NCI-H2081 (cell line): Measurements from ENCODE around the gene NHSL2.
"Not testable (repeated sequence)": the region's sequence is repeated elsewhere in the genome, so short reads cannot be mapped to it uniquely, and the experiment has no call there.

Experiments
- DNase-seq, 2 experiments: peaks; one replicate each; lab custom pipeline; 2025; lab: John Stamatoyannopoulos, UW

The NHSL2 gene

DNA sequence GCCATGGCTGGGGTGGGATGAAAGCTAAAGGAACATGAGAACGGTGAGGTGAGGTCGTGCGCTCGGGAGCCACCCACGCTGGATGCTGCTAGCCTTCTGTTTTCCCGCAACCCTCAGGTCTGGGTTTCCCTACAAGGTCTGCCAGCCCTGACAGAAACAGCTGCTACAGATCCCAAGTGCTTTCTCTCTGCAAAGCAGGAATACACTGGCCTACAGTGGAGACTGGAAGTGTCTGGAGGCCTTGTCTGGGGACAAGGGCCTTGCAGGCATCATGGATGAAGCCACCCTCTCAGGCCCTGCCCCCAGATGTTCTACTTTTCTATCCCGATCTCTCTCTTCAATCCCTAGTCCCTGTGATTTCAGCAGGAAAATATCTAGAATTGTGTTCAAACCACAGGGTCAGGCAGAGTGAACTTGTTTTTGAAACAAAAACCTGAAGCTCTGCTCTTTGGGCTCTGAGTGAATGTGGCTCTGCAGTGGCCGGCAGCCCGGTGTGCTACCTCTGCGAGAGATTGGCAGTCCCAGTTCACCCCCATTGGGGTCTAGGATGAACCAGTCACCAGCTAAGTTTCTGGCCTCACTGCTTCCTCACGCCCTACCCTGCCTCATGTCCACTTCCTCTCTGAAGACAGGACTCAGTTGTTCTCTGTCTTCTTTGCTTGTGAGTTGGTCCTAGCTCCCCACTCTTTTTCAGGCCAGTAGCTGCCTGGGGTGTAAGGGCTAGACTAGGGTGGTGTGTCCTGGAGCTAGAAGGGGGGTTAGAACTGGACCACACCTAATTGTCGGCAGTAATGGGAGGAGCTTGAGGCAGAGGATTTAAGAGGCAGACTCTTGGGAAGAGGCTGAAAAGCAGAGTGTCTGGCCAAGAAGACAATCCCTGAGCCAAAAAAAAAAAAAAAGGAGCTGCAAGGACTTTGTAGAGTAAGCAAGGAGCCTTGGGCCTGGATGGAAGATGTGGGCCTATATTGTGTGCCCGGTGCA lies 131.5 kb downstream of the NHSL2 start:
- DNase-seq: no peak

DNA sequence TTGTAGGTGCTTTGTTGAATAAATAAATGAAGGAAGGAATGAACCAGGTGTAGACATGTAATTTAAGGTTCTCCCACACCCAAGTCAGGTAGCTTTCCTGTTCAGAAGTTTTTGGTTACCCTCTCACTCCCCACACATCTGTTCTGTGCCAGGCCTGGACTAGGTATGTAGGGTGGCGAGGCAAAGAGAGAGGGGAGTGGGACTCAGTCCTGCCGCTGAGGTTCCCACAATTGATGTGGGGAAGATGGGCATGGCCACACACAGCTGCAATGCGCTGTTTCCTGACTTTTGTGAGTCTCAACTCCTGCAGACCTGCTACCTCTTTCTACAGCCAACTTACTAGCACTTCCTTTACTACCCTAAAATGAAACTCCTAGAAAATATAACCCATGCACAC lies 132.2 kb downstream of the NHSL2 start:
- DNase-seq: no peak

DNA sequence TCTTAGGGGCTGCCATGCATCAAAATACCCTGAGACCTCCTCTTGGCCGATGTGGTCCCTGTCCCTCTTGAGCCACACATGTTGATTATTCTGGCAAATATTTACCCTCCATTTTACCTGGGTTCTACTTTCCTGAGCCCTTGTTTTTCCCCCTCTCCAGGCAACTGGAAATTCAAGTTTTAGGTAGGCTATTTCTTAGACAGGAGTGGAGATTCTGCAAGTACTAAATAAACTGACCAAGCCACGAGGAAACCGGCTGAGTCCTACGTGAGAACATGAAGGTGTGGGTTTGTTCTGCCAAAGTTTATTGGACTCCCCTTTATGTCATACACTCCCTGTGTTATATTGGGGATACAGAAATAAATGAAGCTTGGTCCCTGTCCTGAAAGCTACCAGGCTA lies 133.0 kb downstream of the NHSL2 start:
- DNase-seq: no peak

- DNase-seq: no peak
Measured at GRCh38 chrX:72045141-72045540, 134.5 kb downstream of the NHSL2 start.

DNA sequence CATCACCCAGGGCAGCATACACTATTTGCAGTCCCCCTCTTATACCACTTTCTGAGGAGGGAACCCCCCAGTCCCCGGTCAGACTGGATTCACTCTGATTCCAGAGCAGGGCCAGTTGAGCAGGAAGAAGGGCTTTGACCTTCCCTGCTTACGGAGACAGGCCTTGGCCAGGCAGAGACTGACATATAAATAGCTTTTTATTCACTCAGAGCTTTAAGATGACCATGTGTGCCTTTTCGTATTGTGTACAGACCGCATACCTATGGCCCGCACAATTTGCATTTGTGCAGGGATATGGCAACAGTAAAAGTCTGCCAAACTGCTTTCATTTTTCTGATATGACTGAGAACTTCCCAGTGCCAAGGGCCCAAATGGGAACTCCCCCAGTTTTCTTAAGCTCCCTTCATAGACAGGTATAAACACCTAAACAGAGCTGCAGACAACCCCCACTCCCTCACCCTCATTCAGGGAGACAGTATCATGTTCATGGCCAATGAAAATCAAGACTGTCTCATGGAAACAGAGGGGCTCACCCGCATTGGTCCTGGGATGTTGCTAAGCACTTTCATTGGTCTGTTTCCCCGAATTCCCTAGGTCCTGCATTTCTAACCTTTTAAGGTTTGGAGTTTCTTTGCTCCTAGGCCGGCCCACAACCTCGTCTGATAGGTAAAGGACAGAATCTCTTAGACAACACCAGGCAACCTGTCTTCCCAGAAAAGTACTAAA lies 135.1 kb downstream of the NHSL2 start:
- no peak for DNase-seq

- no peak for DNase-seq
Measured at GRCh38 chrX:72046447-72046846, 135.8 kb downstream of the NHSL2 start.

DNA sequence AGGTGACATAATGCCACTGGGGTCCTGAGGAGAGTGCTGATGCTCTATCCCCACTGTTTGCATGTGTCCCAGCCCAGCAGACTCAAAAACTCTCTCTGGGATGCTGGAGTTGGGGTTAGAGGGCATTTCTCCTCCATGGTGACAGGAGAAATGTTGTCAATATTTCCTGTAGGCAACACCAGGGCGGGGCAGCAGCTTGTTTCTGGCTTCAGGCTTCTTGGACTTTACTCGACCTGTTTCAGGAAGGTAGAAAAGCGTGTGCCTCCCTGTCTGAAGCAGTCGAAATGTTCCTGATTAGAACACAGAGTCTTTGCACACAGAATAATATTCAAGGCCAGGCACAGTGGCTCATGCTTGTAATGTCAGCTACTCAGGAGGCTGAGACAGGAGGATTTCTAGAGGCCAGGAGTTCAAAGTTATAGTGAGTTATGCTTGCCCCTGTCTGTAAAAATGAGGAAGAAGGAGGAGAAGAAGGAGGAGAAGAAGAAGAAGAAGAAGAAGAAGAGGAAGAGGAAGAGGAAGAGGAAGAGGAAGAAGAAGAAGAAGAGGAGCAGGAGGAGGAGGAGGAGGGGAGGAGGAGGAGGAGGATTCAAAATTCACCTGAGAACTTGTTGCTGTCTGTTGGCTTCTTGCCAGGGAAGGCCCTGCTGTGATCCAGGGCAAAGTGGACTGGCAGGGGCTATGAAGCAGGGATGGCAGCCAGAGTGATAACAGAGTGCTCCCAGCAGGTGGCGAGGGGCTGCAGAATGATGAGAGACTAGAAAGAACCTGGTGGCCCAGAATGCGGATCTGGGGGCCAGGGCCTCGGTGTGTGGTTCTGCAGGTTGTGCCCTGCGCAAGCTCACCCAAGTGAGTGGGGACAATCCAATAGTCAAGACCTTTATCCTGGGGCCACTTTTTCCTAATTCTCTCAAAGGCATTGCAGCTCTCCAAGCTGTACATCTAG lies 138.1 kb downstream of the NHSL2 start:
- no peak for DNase-seq

DNA sequence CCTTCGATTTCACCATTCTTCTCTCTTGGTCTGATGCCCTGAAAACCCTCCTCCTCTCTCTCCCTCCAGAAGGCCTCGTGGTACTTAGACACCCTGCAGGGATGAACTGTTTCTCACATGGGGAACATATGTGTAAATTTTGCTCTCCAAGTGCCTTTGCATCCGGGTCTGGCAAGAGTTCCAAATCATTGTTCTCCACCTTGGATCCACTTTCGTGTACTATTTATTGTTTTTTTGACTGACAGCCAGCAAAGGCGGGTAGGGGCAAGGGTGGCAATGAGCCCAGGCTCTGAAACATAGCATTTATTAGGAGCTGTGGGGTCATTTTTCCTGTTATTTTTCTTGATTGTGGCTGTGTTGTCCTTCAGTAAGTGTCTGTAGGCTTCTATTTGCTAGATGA lies 139.4 kb downstream of the NHSL2 start:
- DNase-seq: no peak

DNA sequence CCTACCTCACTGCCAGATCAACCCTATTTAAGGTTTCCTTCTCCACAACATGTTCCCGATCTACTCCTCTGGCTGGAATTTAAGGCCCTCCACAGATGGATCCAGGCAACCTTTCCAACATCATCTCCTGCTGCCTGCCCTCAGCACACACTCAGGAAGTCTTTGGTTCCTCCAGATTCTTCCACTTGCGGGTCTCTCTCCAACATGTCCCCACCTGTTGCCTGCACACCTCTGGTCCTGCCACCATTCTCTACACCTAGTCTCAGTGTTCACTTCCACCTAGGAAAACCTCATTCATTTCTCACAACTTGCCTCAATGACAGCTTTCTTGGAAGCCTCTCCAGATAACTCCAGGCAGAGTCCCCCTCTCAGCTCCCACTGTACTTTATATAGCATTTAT lies 140.9 kb downstream of the NHSL2 start:
- no peak for DNase-seq

DNA sequence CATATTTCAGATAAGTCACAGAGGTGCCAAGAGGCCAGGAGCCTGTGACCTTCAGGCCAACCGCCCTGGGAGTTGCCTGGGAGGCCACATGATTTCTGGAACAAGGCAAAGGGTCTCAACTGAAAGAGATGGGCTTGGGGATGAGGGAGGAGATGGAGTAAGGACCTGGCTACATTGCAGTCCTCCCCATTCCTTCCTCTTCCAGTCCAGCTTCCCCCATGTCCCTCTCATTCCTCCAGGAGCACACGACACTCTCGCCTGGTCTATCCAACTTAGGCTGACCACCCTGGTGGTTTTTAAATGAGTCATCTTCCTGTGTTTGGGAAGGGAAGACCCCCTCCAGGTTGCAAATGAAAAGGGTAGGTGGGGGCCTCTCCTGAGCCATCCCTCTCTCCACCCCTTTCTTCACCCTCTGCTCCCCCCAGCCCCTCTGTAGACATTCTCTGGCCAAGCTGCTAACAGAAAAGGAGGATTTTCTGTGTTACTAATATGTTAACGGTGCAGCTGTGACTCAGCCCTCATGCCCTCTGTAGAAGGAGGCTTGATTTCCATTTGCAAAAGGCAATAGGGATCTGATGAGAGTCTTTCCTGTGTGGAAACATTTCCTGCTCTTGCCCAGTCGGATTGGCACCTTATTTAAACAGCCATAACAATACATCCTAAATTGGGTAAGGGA lies 141.9 kb downstream of the NHSL2 start:
- DNase-seq: no peak

- no peak for DNase-seq
Measured at GRCh38 chrX:72053508-72053907, 142.9 kb downstream of the NHSL2 start.

- no peak for DNase-seq
Measured at GRCh38 chrX:72054779-72055489, 144.3 kb downstream of the NHSL2 start.

DNA sequence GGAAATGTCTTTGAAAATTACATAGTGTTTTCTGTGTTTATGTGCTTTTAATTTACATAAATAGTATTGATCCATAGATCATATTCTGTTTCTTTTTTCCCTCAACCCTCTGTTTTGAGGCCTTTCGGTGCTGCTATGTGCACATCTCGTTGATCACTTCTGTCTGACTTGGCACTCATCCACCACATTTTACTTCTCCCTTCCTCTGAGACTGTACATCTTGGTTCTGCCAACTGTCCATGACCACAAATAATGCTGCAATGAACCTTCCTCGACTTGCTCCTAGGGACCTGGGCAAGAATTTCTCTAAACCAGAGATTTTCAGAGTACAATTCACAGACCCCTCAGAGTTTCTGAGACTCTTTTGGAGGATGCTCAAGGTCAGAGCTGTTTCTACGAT lies 146.7 kb downstream of the NHSL2 start:
- DNase-seq: no peak

GRCh38 chrX:72057849-72058248 lies 147.2 kb downstream of the NHSL2 start:
- no peak for DNase-seq

GRCh38 chrX:72058346-72058745 lies 147.7 kb downstream of the NHSL2 start:
- DNase-seq: not testable (repeated sequence)

GRCh38 chrX:72060196-72060920 lies 149.7 kb downstream of the NHSL2 start:
- DNase-seq: no peak

DNA sequence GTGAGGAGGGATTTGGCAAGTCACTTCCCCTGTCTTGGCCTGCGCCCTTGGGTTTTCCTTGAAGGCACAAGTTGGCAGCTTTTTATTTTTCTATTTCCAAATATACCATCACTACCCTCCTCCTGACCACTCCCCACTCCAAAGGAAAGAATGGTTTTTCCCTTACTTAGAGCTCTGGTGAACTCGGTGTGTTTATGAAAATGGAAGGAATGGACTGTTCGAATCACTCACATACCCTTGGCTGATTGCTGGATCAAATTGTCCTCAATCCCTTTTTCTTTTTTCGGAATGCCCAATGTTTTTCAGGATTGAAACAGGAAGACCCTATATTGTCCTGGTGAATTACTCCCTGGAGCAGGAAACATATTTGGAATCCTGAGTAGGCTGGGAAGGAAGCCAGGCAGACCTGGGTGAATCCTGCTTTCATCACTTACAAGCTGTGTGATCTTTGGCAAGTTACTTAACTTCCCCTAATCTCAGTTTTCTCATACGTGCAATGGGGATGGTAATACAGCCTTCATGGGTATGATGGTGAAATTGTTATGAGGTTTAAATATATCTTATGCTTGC lies 150.4 kb downstream of the NHSL2 start:
- no peak for DNase-seq

- no peak for DNase-seq
Measured at GRCh38 chrX:72062916-72063315, 152.3 kb downstream of the NHSL2 start.

DNA sequence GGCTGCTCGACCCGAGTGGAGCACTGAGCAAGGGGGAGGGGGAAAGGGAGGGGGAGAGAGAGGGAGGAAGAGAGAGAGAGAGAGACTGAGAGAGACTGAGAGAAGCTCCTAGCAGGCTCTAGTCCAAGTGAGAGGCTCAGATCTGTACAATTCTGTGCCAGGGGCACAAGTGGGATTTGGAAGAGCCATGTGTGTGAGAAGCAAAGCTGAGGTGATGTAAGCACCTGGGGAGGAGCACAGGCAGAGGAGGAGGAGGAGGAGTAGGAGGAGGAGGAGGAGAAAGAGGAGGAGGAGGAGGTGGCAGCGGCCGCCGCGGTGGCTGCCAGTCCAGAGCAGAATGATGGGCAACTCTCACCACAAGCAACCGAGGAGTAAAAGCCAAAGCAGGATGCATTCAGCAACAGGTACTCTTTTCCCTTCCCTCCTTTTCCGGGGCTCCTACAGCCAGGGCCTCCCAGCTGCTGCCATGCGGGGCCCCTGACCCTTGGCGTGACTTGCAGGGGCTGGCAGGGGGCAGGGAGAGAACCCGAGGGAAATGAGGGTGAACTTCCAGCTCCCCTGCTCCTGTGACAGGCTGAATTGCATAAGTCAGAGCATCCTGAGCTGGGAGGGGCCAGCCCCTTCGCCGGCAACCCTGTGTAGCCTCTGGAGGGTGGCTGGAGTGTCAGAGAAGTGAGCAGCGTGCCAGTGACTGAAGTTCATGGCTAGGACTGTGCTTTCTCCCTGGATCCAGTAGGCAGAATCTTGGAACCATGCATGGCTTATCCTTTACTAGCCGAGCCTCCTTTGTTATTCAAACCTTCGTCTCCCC lies 158.9 kb downstream of the NHSL2 start:
- no peak for DNase-seq
